HEK293 (cell line): Measurements from ENCODE around the gene ELL.

Experiments used
- HOXA7 ChIP-seq: sonication (generic); formaldehyde crosslinking; IDR thresholded peaks from 2 replicates; pipeline ENCODE4 v1.8.1; 2022; ENCODE audit warnings: missing genetic modification reagents, borderline replicate concordance
- MYNN ChIP-seq: fragments of 450-650 bp; formaldehyde crosslinking; IDR thresholded peaks from 2 replicates; pipeline ENCODE4 v1.5.1; 2016; ENCODE audit warnings: missing biosample characterization, missing genetic modification characterization, borderline replicate concordance
- OSR2 ChIP-seq: fragments of 450-650 bp; formaldehyde crosslinking; IDR thresholded peaks from 2 replicates; pipeline ENCODE4 v1.5.1; 2016; ENCODE audit warnings: missing biosample characterization, missing genetic modification characterization
- PRDM10 ChIP-seq: fragments of 450-650 bp; formaldehyde crosslinking; IDR thresholded peaks from 2 replicates; pipeline ENCODE4 v1.5.1; 2016; ENCODE audit warnings: missing biosample characterization, missing genetic modification characterization
- ZBTB26 ChIP-seq: fragments of 450-650 bp; formaldehyde crosslinking; optimal IDR thresholded peaks from 2 replicates; pipeline ENCODE3; 2016; ENCODE audit warnings: missing biosample characterization, mild to moderate bottlenecking, missing genetic modification characterization
- ZBTB48 ChIP-seq: fragments of 450-650 bp; formaldehyde crosslinking; IDR thresholded peaks from 2 replicates; pipeline ENCODE4 v1.5.1; 2016; ENCODE audit warnings: missing biosample characterization, missing genetic modification characterization
- ZNF121 ChIP-seq: fragments of 450-650 bp; formaldehyde crosslinking; IDR thresholded peaks from 2 replicates; pipeline ENCODE4 v1.5.1; 2016; ENCODE audit warnings: missing biosample characterization, missing genetic modification characterization
- ZNF138 ChIP-seq: fragments of 450-650 bp; formaldehyde crosslinking; IDR thresholded peaks from 2 replicates; pipeline ENCODE4 v1.5.1; 2016; ENCODE audit warnings: missing biosample characterization, missing genetic modification characterization, borderline replicate concordance
- ZNF169 ChIP-seq: fragments of 450-650 bp; formaldehyde crosslinking; IDR thresholded peaks from 2 replicates; pipeline ENCODE4 v1.5.1; 2016; ENCODE audit warnings: missing biosample characterization, missing genetic modification characterization
- ZNF302 ChIP-seq: fragments of 450-650 bp; formaldehyde crosslinking; IDR thresholded peaks from 2 replicates; pipeline ENCODE4 v1.5.1; 2016; ENCODE audit warnings: missing biosample characterization, missing genetic modification characterization, low read depth
- ZNF335 ChIP-seq: fragments of 450-650 bp; formaldehyde crosslinking; conservative IDR thresholded peaks from 2 replicates; pipeline ENCODE4 v1.5.1; 2016; ENCODE audit warnings: missing biosample characterization, missing genetic modification characterization
- ZNF350 ChIP-seq: fragments of 450-650 bp; formaldehyde crosslinking; IDR thresholded peaks from 2 replicates; pipeline ENCODE4 v1.5.0; 2017; ENCODE audit warnings: missing biosample characterization, mild to moderate bottlenecking, missing genetic modification characterization
- ZNF473 ChIP-seq: fragments of 450-650 bp; formaldehyde crosslinking; IDR thresholded peaks from 2 replicates; pipeline ENCODE4 v1.5.1; 2017; ENCODE audit warnings: missing biosample characterization, missing genetic modification characterization
- ZNF548 ChIP-seq: fragments of 450-650 bp; formaldehyde crosslinking; IDR thresholded peaks from 2 replicates; pipeline ENCODE4 v1.5.1; 2016; ENCODE audit warnings: missing biosample characterization, missing genetic modification characterization
- ZNF654 ChIP-seq: fragments of 450-650 bp; formaldehyde crosslinking; IDR thresholded peaks from 2 replicates; pipeline ENCODE4 v1.5.1; 2016; ENCODE audit warnings: low read depth, missing biosample characterization, missing genetic modification characterization
- ZNF692 ChIP-seq: fragments of 450-650 bp; formaldehyde crosslinking; IDR thresholded peaks from 2 replicates; pipeline ENCODE4 v1.5.1; 2016; ENCODE audit warnings: missing biosample characterization, missing genetic modification characterization
- ZNF701 ChIP-seq: fragments of 450-650 bp; formaldehyde crosslinking; IDR thresholded peaks from 2 replicates; pipeline ENCODE4 v1.5.1; 2016; ENCODE audit warnings: missing biosample characterization, missing genetic modification characterization
- ZSCAN23 ChIP-seq: fragments of 450-650 bp; formaldehyde crosslinking; IDR thresholded peaks from 2 replicates; pipeline ENCODE4 v1.5.1; 2016; ENCODE audit warnings: missing biosample characterization, missing genetic modification characterization
- TF ChIP-seq, protein P1 (sequence below): fragments of 450-650 bp; formaldehyde crosslinking; IDR thresholded peaks from 2 replicates; pipeline ENCODE4 v1.5.1; 2016; ENCODE audit warnings: missing biosample characterization, missing genetic modification characterization, borderline replicate concordance
- TF ChIP-seq, protein P2 (sequence below): fragments of 450-650 bp; formaldehyde crosslinking; IDR thresholded peaks from 2 replicates; pipeline ENCODE4 v1.5.1; 2016; ENCODE audit warnings: missing biosample characterization, missing genetic modification characterization, borderline replicate concordance

Gene ELL

GRCh38 chr19:18541992-18542940 lies 20.4 kb upstream of the ELL start (continued):
- TF ChIP-seq, protein P1, sequence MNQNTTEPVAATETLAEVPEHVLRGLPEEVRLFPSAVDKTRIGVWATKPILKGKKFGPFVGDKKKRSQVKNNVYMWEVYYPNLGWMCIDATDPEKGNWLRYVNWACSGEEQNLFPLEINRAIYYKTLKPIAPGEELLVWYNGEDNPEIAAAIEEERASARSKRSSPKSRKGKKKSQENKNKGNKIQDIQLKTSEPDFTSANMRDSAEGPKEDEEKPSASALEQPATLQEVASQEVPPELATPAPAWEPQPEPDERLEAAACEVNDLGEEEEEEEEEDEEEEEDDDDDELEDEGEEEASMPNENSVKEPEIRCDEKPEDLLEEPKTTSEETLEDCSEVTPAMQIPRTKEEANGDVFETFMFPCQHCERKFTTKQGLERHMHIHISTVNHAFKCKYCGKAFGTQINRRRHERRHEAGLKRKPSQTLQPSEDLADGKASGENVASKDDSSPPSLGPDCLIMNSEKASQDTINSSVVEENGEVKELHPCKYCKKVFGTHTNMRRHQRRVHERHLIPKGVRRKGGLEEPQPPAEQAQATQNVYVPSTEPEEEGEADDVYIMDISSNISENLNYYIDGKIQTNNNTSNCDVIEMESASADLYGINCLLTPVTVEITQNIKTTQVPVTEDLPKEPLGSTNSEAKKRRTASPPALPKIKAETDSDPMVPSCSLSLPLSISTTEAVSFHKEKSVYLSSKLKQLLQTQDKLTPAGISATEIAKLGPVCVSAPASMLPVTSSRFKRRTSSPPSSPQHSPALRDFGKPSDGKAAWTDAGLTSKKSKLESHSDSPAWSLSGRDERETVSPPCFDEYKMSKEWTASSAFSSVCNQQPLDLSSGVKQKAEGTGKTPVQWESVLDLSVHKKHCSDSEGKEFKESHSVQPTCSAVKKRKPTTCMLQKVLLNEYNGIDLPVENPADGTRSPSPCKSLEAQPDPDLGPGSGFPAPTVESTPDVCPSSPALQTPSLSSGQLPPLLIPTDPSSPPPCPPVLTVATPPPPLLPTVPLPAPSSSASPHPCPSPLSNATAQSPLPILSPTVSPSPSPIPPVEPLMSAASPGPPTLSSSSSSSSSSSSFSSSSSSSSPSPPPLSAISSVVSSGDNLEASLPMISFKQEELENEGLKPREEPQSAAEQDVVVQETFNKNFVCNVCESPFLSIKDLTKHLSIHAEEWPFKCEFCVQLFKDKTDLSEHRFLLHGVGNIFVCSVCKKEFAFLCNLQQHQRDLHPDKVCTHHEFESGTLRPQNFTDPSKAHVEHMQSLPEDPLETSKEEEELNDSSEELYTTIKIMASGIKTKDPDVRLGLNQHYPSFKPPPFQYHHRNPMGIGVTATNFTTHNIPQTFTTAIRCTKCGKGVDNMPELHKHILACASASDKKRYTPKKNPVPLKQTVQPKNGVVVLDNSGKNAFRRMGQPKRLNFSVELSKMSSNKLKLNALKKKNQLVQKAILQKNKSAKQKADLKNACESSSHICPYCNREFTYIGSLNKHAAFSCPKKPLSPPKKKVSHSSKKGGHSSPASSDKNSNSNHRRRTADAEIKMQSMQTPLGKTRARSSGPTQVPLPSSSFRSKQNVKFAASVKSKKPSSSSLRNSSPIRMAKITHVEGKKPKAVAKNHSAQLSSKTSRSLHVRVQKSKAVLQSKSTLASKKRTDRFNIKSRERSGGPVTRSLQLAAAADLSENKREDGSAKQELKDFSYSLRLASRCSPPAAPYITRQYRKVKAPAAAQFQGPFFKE: no peak
- TF ChIP-seq ZNF548 (tag by site-specific recombination) (no peak), PRDM10 (tag by site-specific recombination) (peak; percentile 72), ZNF654 (tag by site-specific recombination) (no peak), ZNF692 (tag by site-specific recombination) (no peak), ZBTB48 (tag by site-specific recombination) (peak; percentile 71; the same call in 1 of the 2 replicates), ZSCAN23 (tag by site-specific recombination) (no peak), ZNF138 (tag by site-specific recombination) (no peak), ZNF169 (tag by site-specific recombination) (no peak), ZNF350 (tag by site-specific recombination) (no peak), ZNF302 (tag by site-specific recombination) (no peak), MYNN (tag by site-specific recombination) (no peak), HOXA7 (CRISPR knock-in tag) (no peak), ZNF121 (tag by site-specific recombination) (no peak), OSR2 (tag by site-specific recombination) (no peak), ZNF335 (0 out of 2 replicates have a peak, but pooled peaks have one; percentile 32), ZNF701 (tag by site-specific recombination) (no peak), ZBTB26 (tag by site-specific recombination) (no peak), ZNF473 (tag by site-specific recombination) (no peak)
- TF ChIP-seq, protein P2, sequence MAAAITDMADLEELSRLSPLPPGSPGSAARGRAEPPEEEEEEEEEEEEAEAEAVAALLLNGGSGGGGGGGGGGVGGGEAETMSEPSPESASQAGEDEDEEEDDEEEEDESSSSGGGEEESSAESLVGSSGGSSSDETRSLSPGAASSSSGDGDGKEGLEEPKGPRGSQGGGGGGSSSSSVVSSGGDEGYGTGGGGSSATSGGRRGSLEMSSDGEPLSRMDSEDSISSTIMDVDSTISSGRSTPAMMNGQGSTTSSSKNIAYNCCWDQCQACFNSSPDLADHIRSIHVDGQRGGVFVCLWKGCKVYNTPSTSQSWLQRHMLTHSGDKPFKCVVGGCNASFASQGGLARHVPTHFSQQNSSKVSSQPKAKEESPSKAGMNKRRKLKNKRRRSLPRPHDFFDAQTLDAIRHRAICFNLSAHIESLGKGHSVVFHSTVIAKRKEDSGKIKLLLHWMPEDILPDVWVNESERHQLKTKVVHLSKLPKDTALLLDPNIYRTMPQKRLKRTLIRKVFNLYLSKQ: no peak
